ENCODE data around the gene KLHL26.

KLHL26 gene

GRCh38 chr19:18668252-18668631 is 31.4 kb downstream of the KLHL26 start:
- Histone ChIP-seq H3K36me3 (ENCODE audit: control insufficient read depth, insufficient read depth, low read length) (peaks cover 18% of the 10 kb centered on the region), H3K9ac (ENCODE audit: low read depth, low read length) (no peak overlapping the region)

GRCh38 chr19:18668744-18669523 is 32.1 kb downstream of the KLHL26 start:
- Histone ChIP-seq H3K36me3 (ENCODE audit: control insufficient read depth, insufficient read depth, low read length) (peaks cover 18% of the 10 kb centered on the region), H3K9me3 (ENCODE audit: control insufficient read depth, insufficient read depth, low read length) (no peaks in the 10 kb centered on the region), H3K9ac (ENCODE audit: low read depth, low read length) (no peak overlapping the region), H3K4me1 (ENCODE audit: control insufficient read depth, insufficient read depth, low read length) (no peaks in the 10 kb centered on the region), H3K27ac (ENCODE audit: low read depth, low read length) (no peak overlapping the region), H3K27me3 (ENCODE audit: control insufficient read depth, insufficient read depth, low read length) (no peaks in the 10 kb centered on the region), H3K4me3 (ENCODE audit: low read depth, low read length) (no peak overlapping the region)

More at GRCh38 chr19:18668252-18668631, 31.4 kb downstream of the KLHL26 start:
- H3K4me3 ChIP-seq (ENCODE audit: low read depth, low read length) = no peak overlapping the region
- no peaks in the 10 kb centered on the region for H3K27me3 ChIP-seq (ENCODE audit: control insufficient read depth, insufficient read depth, low read length)
- H3K9me3 ChIP-seq (ENCODE audit: control insufficient read depth, insufficient read depth, low read length) = no peaks in the 10 kb centered on the region
- H3K4me1 ChIP-seq (ENCODE audit: control insufficient read depth, insufficient read depth, low read length) = 0 out of 2 replicates have a peak, but pooled peaks cover under 1% of the 10 kb centered on the region
- no peak overlapping the region for H3K27ac ChIP-seq (ENCODE audit: low read depth, low read length)

GRCh38 chr19:18669524-18669817 is 32.6 kb downstream of the KLHL26 start:
- Histone ChIP-seq H3K9ac (ENCODE audit: low read depth, low read length) (no peak overlapping the region), H3K4me1 (ENCODE audit: control insufficient read depth, insufficient read depth, low read length) (no peaks in the 10 kb centered on the region), H3K27me3 (ENCODE audit: control insufficient read depth, insufficient read depth, low read length) (no peaks in the 10 kb centered on the region), H3K9me3 (ENCODE audit: control insufficient read depth, insufficient read depth, low read length) (no peaks in the 10 kb centered on the region), H3K27ac (ENCODE audit: low read depth, low read length) (no peak overlapping the region), H3K4me3 (ENCODE audit: low read depth, low read length) (no peak overlapping the region), H3K36me3 (ENCODE audit: control insufficient read depth, insufficient read depth, low read length) (peaks cover 18% of the 10 kb centered on the region)

GRCh38 chr19:18669883-18670282 is 33.1 kb downstream of the KLHL26 start:
- no peaks in the 10 kb centered on the region for H3K27me3 ChIP-seq (ENCODE audit: control insufficient read depth, insufficient read depth, low read length)
- H3K4me1 ChIP-seq (ENCODE audit: control insufficient read depth, insufficient read depth, low read length) = no peaks in the 10 kb centered on the region
- H3K9me3 ChIP-seq (ENCODE audit: control insufficient read depth, insufficient read depth, low read length) = no peaks in the 10 kb centered on the region
- no peak overlapping the region for H3K4me3 ChIP-seq (ENCODE audit: low read depth, low read length)
- H3K9ac ChIP-seq (ENCODE audit: low read depth, low read length) = no peak overlapping the region
- H3K36me3 ChIP-seq (ENCODE audit: control insufficient read depth, insufficient read depth, low read length) = peaks cover 18% of the 10 kb centered on the region
- H3K27ac ChIP-seq (ENCODE audit: low read depth, low read length) = no peak overlapping the region

- no peak overlapping the region for H3K9ac ChIP-seq (ENCODE audit: low read depth, low read length)
- no peak overlapping the region for H3K4me3 ChIP-seq (ENCODE audit: low read depth, low read length)
- no peaks in the 10 kb centered on the region for H3K9me3 ChIP-seq (ENCODE audit: control insufficient read depth, insufficient read depth, low read length)
- peaks cover 18% of the 10 kb centered on the region for H3K36me3 ChIP-seq (ENCODE audit: control insufficient read depth, insufficient read depth, low read length)
- H3K27me3 ChIP-seq (ENCODE audit: control insufficient read depth, insufficient read depth, low read length) = no peaks in the 10 kb centered on the region
- H3K4me1 ChIP-seq (ENCODE audit: control insufficient read depth, insufficient read depth, low read length) = no peaks in the 10 kb centered on the region
- H3K27ac ChIP-seq (ENCODE audit: low read depth, low read length) = no peak overlapping the region
Observed at GRCh38 chr19:18670312-18670711, 33.5 kb downstream of the KLHL26 start.

- H3K27me3 ChIP-seq (ENCODE audit: control insufficient read depth, insufficient read depth, low read length) = no peaks in the 10 kb centered on the region
- H3K4me1 ChIP-seq (ENCODE audit: control insufficient read depth, insufficient read depth, low read length) = no peaks in the 10 kb centered on the region
- no peak overlapping the region for H3K9ac ChIP-seq (ENCODE audit: low read depth, low read length)
- no peak overlapping the region for H3K4me3 ChIP-seq (ENCODE audit: low read depth, low read length)
- no peaks in the 10 kb centered on the region for H3K9me3 ChIP-seq (ENCODE audit: control insufficient read depth, insufficient read depth, low read length)
- peaks cover 18% of the 10 kb centered on the region for H3K36me3 ChIP-seq (ENCODE audit: control insufficient read depth, insufficient read depth, low read length)
- H3K27ac ChIP-seq (ENCODE audit: low read depth, low read length) = no peak overlapping the region
Observed at GRCh38 chr19:18671303-18672043, 34.6 kb downstream of the KLHL26 start.

- no peaks in the 10 kb centered on the region for H3K9me3 ChIP-seq (ENCODE audit: control insufficient read depth, insufficient read depth, low read length)
- no peak overlapping the region for H3K4me3 ChIP-seq (ENCODE audit: low read depth, low read length)
- H3K4me1 ChIP-seq (ENCODE audit: control insufficient read depth, insufficient read depth, low read length) = no peaks in the 10 kb centered on the region
- H3K9ac ChIP-seq (ENCODE audit: low read depth, low read length) = no peak overlapping the region
- peaks cover 18% of the 10 kb centered on the region for H3K36me3 ChIP-seq (ENCODE audit: control insufficient read depth, insufficient read depth, low read length)
- H3K27me3 ChIP-seq (ENCODE audit: control insufficient read depth, insufficient read depth, low read length) = no peaks in the 10 kb centered on the region
- no peak overlapping the region for H3K27ac ChIP-seq (ENCODE audit: low read depth, low read length)
Observed at GRCh38 chr19:18672044-18672451, 35.2 kb downstream of the KLHL26 start.

- H3K9ac ChIP-seq (ENCODE audit: low read depth, low read length) = no peak overlapping the region
- H3K9me3 ChIP-seq (ENCODE audit: control insufficient read depth, insufficient read depth, low read length) = no peaks in the 10 kb centered on the region
Observed at GRCh38 chr19:18672606-18673337, 35.9 kb downstream of the KLHL26 start.

GRCh38 chr19:18674616-18675015 is 37.8 kb downstream of the KLHL26 start:
- Histone ChIP-seq H3K4me1 (ENCODE audit: control insufficient read depth, insufficient read depth, low read length) (peaks cover 8% of the 10 kb centered on the region; the same call in 1 of the 2 replicates), H3K36me3 (ENCODE audit: control insufficient read depth, insufficient read depth, low read length) (no peaks in the 10 kb centered on the region), H3K27me3 (ENCODE audit: control insufficient read depth, insufficient read depth, low read length) (no peaks in the 10 kb centered on the region), H3K4me3 (ENCODE audit: low read depth, low read length) (no peak overlapping the region), H3K9me3 (ENCODE audit: control insufficient read depth, insufficient read depth, low read length) (no peaks in the 10 kb centered on the region), H3K27ac (ENCODE audit: low read depth, low read length) (no peak overlapping the region), H3K9ac (ENCODE audit: low read depth, low read length) (no peak overlapping the region)

More at GRCh38 chr19:18672606-18673337, 35.9 kb downstream of the KLHL26 start:
- H3K27me3 ChIP-seq (ENCODE audit: control insufficient read depth, insufficient read depth, low read length) = no peaks in the 10 kb centered on the region
- H3K4me1 ChIP-seq (ENCODE audit: control insufficient read depth, insufficient read depth, low read length) = 0 out of 2 replicates have a peak, but pooled peaks cover under 1% of the 10 kb centered on the region
- peaks cover 14% of the 10 kb centered on the region for H3K36me3 ChIP-seq (ENCODE audit: control insufficient read depth, insufficient read depth, low read length)
- H3K27ac ChIP-seq (ENCODE audit: low read depth, low read length) = no peak overlapping the region
- H3K4me3 ChIP-seq (ENCODE audit: low read depth, low read length) = no peak overlapping the region

- H3K9me3 ChIP-seq (ENCODE audit: control insufficient read depth, insufficient read depth, low read length) = no peaks in the 10 kb centered on the region
- no peak overlapping the region for H3K4me3 ChIP-seq (ENCODE audit: low read depth, low read length)
- no peak overlapping the region for H3K9ac ChIP-seq (ENCODE audit: low read depth, low read length)
- H3K4me1 ChIP-seq (ENCODE audit: control insufficient read depth, insufficient read depth, low read length) = peaks cover 8% of the 10 kb centered on the region; the same call in 1 of the 2 replicates
- H3K27me3 ChIP-seq (ENCODE audit: control insufficient read depth, insufficient read depth, low read length) = no peaks in the 10 kb centered on the region
- H3K36me3 ChIP-seq (ENCODE audit: control insufficient read depth, insufficient read depth, low read length) = no peaks in the 10 kb centered on the region
- no peak overlapping the region for H3K27ac ChIP-seq (ENCODE audit: low read depth, low read length)
Observed at GRCh38 chr19:18675779-18676178, 39.0 kb downstream of the KLHL26 start.

GRCh38 chr19:18676692-18677091 is 39.9 kb downstream of the KLHL26 start:
- no peaks in the 10 kb centered on the region for H3K36me3 ChIP-seq (ENCODE audit: control insufficient read depth, insufficient read depth, low read length)
- no peak overlapping the region for H3K27ac ChIP-seq (ENCODE audit: low read depth, low read length)
- no peak overlapping the region for H3K9ac ChIP-seq (ENCODE audit: low read depth, low read length)
- H3K27me3 ChIP-seq (ENCODE audit: control insufficient read depth, insufficient read depth, low read length) = no peaks in the 10 kb centered on the region
- H3K9me3 ChIP-seq (ENCODE audit: control insufficient read depth, insufficient read depth, low read length) = no peaks in the 10 kb centered on the region
- H3K4me3 ChIP-seq (ENCODE audit: low read depth, low read length) = no peak overlapping the region
- peaks cover 8% of the 10 kb centered on the region; the same call in 1 of the 2 replicates for H3K4me1 ChIP-seq (ENCODE audit: control insufficient read depth, insufficient read depth, low read length)
